ENCODE results near the gene GPR146. TPM values are rescaled to one million over a fixed set of nuclear protein-coding genes. Genes with fewer than 3 reads are reported as not detected.

Gene GPR146
- total RNA-seq, 1 donor from 2014 or later: 40.0 TPM

DNA sequence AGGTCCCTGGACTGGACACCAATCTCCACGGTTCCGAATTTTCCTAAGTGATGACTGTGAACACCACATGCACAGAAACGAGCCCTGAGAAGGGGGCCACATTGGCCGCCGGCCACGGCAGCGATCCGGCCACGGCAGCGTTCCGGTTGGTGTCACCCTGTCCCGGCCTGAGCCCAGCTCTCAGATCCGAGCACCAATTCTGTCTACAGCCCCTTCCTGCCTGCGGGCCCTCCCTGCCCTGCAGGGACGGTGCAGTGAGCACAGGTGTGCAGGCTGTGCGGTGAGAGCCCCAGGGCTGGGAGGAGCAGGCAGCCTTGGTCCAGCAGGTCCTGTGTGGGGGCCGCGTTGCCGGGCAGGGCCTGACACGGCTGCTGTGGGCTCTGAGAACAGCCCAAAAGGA, 29.7 kb upstream of the GPR146 start:
- no peak for DNase-seq
- H3K4me1 ChIP-seq: no peaks in the 10 kb centered on the region
- no peak overlapping the region for H3K27ac ChIP-seq
- no peaks in the 10 kb centered on the region for H3K9me3 ChIP-seq
- ATAC-seq: no peak
- H3K36me3 ChIP-seq: peaks cover 6% of the 10 kb centered on the region
- intact Hi-C loops (cut with DNase I): no loop called here
- TF ChIP-seq, protein P1, sequence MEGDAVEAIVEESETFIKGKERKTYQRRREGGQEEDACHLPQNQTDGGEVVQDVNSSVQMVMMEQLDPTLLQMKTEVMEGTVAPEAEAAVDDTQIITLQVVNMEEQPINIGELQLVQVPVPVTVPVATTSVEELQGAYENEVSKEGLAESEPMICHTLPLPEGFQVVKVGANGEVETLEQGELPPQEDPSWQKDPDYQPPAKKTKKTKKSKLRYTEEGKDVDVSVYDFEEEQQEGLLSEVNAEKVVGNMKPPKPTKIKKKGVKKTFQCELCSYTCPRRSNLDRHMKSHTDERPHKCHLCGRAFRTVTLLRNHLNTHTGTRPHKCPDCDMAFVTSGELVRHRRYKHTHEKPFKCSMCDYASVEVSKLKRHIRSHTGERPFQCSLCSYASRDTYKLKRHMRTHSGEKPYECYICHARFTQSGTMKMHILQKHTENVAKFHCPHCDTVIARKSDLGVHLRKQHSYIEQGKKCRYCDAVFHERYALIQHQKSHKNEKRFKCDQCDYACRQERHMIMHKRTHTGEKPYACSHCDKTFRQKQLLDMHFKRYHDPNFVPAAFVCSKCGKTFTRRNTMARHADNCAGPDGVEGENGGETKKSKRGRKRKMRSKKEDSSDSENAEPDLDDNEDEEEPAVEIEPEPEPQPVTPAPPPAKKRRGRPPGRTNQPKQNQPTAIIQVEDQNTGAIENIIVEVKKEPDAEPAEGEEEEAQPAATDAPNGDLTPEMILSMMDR (IDR thresholded peaks at IDR 0.05): no peak
- no peaks in the 10 kb centered on the region for H3K27me3 ChIP-seq
- no peak overlapping the region for H3K4me3 ChIP-seq

DNA sequence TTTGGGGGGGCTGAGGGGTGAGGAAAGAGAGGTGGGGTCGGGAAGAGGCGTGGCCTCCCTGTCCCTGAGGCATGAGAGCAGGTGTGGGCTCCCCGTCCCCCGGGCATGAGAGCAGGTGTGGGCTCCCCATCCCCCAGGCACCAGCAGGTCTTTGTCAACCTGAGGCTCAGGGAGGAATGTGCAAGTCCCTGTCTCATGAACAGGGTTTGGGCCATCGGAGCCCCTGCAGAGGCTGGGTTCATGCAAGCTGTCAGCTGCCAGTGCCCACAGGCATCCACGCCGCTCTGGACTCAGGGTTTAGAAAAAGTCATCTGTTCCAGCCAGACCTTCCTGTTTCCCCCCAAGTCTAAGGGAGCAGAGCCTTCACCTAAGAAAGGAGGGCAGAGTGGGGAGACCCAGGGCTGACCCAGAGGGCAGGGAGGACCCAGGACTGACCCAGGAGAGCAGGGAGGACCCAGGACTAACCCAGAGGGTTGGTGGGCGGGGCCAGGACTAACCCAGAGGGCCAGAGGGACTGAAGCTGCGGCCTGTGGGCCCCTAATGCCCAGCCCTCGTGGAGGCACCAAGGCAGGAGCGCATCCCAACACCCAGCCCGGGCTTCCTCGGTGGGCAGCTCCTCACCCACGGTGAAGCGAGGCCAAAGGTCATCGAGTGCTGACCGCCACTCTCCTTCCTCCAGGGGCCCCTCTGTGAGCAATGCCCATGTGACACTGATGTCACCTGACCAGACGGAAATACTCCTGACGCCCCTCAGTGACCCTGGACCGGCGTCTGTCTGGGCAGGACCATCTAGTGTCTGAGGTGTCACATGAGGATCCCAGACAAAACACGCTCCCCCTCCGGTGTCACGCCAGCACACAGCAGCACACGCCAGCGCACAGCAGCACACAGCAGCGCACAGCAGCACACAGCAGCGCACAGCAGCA, 28.9 kb upstream of the GPR146 start:
- no peaks in the 10 kb centered on the region for H3K9me3 ChIP-seq
- DNase-seq (no peak), ATAC-seq (peak; percentile 8)
- no peaks in the 10 kb centered on the region for H3K4me1 ChIP-seq
- TF ChIP-seq, protein P1 (IDR thresholded peaks at IDR 0.05): no peak
- H3K36me3 ChIP-seq: peaks cover 5% of the 10 kb centered on the region
- H3K4me3 ChIP-seq: no peak overlapping the region
- no peak overlapping the region for H3K27ac ChIP-seq
- no peaks in the 10 kb centered on the region for H3K27me3 ChIP-seq
- intact Hi-C loops (cut with DNase I): no loop called here

DNA sequence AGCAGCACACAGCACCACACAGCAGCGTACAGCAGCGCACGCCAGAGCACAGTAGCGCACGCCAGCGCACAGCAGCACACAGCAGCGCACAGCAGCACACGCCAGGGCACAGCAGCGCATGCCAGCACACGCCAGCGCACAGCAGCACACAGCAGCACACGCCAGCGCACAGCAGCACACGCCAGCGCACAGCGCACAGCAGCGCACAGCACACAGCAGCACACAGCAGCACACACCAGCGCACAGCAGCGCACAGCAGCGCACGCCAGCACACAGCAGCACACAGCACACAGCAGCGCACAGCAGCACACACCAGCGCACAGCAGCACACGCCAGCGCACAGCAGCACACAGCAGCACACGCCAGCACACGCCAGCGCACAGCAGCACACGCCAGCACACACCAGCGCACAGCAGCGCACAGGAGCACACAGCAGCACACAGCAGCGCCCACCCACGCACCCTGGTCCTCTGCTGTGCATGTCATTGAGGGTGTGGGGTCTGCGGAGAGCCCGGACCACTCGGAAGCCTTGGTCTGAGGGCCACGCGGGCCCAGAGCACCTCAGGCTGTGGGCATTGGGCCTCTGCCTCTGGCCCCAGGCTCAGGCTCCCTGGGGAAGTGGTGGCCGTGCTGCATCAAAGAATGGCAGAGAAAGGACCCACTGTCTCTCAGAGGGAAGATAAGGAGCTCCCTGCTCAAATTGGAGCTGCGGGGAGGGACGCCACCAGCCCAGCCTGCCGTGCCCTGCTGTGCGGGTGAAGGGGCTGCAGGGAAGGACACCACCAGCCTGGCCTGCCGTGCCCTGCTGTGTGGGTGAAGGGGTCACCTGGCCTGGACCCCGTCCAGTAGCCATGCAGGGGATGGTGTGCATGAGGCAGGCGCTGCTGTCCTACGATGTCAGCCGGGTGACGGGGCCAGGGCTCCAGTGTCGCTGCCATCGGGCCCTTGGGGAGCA, 27.5 kb upstream of the GPR146 start:
- no peak overlapping the region for H3K4me3 ChIP-seq
- H3K27me3 ChIP-seq: no peaks in the 10 kb centered on the region
- H3K36me3 ChIP-seq: peaks cover 5% of the 10 kb centered on the region
- no peaks in the 10 kb centered on the region for H3K4me1 ChIP-seq
- no peak for DNase-seq
- intact Hi-C loops (cut with DNase I): no loop called here
- no peak for ATAC-seq
- H3K27ac ChIP-seq: no peak overlapping the region
- TF ChIP-seq, protein P1 (IDR thresholded peaks at IDR 0.05): no peak
- H3K9me3 ChIP-seq: no peaks in the 10 kb centered on the region

DNA sequence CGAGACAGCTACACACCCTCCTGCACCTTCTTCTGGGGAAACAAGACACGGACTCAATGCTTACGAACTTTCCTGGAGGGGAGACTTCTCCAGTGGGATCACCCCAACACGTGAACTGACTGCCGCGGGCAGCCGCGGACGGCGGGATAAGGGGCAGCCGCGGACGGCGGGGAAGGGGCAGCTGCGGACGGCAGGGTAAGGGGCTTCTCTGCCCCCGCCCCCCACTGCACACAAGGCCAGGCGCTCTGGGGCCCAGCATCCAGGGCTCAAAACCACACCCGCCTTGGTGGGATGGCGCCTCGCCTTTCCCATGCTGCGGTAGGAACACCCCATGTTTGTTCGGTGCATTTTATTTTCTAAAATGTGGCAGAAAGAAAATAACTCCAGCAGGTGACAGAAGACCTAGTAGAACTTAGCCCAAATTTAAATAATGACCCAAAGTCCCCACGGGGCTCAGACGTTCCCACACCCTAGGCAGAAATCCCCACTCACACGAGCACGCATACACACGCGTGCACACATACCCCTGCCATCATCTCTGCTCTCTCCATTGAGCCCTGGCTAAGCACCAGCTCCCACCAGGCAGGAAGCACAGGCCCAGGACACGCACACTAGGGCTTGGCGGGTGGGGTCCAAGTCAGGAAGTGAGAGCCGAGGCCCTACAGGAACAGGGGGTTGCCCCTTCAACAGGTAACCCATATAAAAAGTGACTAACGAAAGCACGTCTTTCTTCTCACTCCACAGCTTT, 26.6 kb upstream of the GPR146 start:
- TF ChIP-seq, protein P1 (IDR thresholded peaks at IDR 0.05): no peak
- no peak overlapping the region for H3K27ac ChIP-seq
- H3K27me3 ChIP-seq: no peaks in the 10 kb centered on the region
- intact Hi-C loops (cut with DNase I): no loop called here
- peaks cover 5% of the 10 kb centered on the region for H3K36me3 ChIP-seq
- no peak overlapping the region for H3K4me3 ChIP-seq
- no peaks in the 10 kb centered on the region for H3K4me1 ChIP-seq
- H3K9me3 ChIP-seq: no peaks in the 10 kb centered on the region
- ATAC-seq (no peak), DNase-seq (no peak)

DNA sequence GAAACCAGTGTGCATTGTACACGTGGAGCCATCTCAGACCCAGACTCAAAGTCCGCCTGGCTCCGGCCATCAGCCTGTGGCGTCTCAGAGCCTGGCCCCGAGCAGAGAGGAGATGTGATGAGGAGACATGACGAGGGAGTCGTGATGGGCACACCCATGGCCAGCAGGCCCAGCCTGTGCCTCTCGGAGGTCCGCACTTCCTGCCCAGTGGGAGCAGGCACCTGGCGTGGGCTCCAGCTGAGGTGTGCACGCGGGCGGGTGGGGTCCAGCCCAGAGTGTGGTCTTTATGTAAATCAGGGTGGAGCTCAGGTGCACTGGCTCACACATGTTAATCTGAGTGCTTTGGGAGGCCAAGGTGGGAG, 26.0 kb upstream of the GPR146 start:
- DNase-seq (no peak), ATAC-seq (no peak)
- TF ChIP-seq, protein P1 (IDR thresholded peaks at IDR 0.05): no peak
- Histone ChIP-seq H3K9me3 (no peaks in the 10 kb centered on the region), H3K36me3 (peaks cover 5% of the 10 kb centered on the region), H3K4me3 (no peak overlapping the region), H3K27ac (no peak overlapping the region), H3K27me3 (no peaks in the 10 kb centered on the region), H3K4me1 (no peaks in the 10 kb centered on the region)
- intact Hi-C loops (cut with DNase I): no loop called here
